Stomach (tissue), 9 donors: Measurements from ENCODE around the gene ZNF175. TPM values are rescaled to one million over a fixed set of nuclear protein-coding genes. Genes with fewer than 3 reads are reported as not detected.

ENCODE experiments used
- DNase-seq, 2 donors: peaks; one replicate each; pipeline versions ENCODE4 v3.0.0 to v3.0.0-alpha.2; 2013 to 2019
- H3K27ac ChIP-seq, 5 donors: fragments of 200-600 bp in 4 of 5; sonication (generic) in 4 of 5; one replicate each; pipeline ENCODE4 v1.5.1; 2013 to 2019; ENCODE audit warnings: mild to moderate bottlenecking in 1 of 5, moderate library complexity in 1 of 5
- H3K27me3 ChIP-seq, 3 donors: fragments of 200-600 bp; sonication (generic); one replicate each; pipeline ENCODE4 v1.5.1; 2017 to 2019; ENCODE audit warnings: mixed run types in 1 of 3
- H3K36me3 ChIP-seq, 4 donors: fragments of 200-600 bp; sonication (generic); 1 replicate in 3 of 4; 2 replicates in 1 of 4; pipeline ENCODE4 v1.5.1; 2016 to 2019
- H3K4me1 ChIP-seq, 4 donors: fragments of 200-600 bp; sonication (generic); one replicate each; pipeline ENCODE4 v1.5.1; 2016 to 2019
- H3K4me3 ChIP-seq, 4 donors: fragments of 200-600 bp; sonication (generic) in 3 of 4; one replicate each; pipeline ENCODE4 v1.5.1; 2016 to 2019; ENCODE audit warnings: mild to moderate bottlenecking in 1 of 4
- H3K9me3 ChIP-seq, 4 donors: fragments of 200-600 bp; sonication (generic); one replicate each; pipeline ENCODE4 v1.5.1; 2016 to 2019
- CTCF ChIP-seq, 7 experiments: fragments of 450-650 bp in 4 of 7; fragments of 200-600 bp in 3 of 7; sonication (generic) in 3 of 7; IDR thresholded peaks; one replicate each; pipeline ENCODE4 v1.5.1; 2016 to 2019; ENCODE audit warnings: antibody characterized with exemption in 7 of 7, control low read depth in 2 of 7, mild to moderate bottlenecking in 1 of 7
- EP300 ChIP-seq: sonication (generic); formaldehyde crosslinking; IDR thresholded peaks from one replicate; pipeline ENCODE4 v1.6.1; 2017; ENCODE audit warnings: antibody characterized with exemption
- POLR2A ChIP-seq, 4 donors: fragments of 450-650 bp; IDR thresholded peaks; one replicate each; pipeline ENCODE4 v1.6.1; 2016; ENCODE audit warnings: antibody characterized with exemption in 4 of 4, control low read depth in 2 of 4, mild to moderate bottlenecking in 1 of 4, moderate library complexity in 1 of 4
- POLR2AphosphoS5 ChIP-seq, 3 donors: sonication (generic); formaldehyde crosslinking; IDR thresholded peaks; one replicate each; pipeline ENCODE4 v1.6.1; 2016; ENCODE audit warnings: antibody characterized with exemption in 3 of 3
- WGBS, 5 donors: extraction: QIAGEN DNeasy Blood & Tissue Kit in 3 of 5; methylation state at CpG; one replicate each; pipeline versions ENCODE4 v1.1.5 to v1.1.7; 2013 to 2018; 5-methylcytosine and 5-hydroxymethylcytosine counted together
- intact Hi-C: fragments of 100-400 bp; cut with DNase I; formaldehyde crosslinking; loops from one replicate; pipeline ENCODE4 v1.15.1; 2023; ENCODE audit warnings: low total_unique reads
- polyA plus RNA-seq, 3 donors: library from polyadenylated mRNA; stranded (reverse); fragments of 200-250 nt; gene quantifications; one replicate each; pipeline ENCODE4 v1.2.3, GENCODE V29; 2013
- total RNA-seq, 5 donors: library from RNA; depleted of rRNA; stranded (reverse); fragments of >200 nt; gene quantifications; one replicate each; pipeline versions ENCODE4 v1.1.0 to v1.2.3, GENCODE V29; 2014 to 2016
- donor health status: healthy with polysubstance abuse.
- donor health status: Bipolar disorder and iron deficiency.
- donor health status: healthy.

The ZNF175 gene
- total and polyA plus RNA-seq, 8 donors: 1.2 to 12.9 (median 3.9) TPM

DNA sequence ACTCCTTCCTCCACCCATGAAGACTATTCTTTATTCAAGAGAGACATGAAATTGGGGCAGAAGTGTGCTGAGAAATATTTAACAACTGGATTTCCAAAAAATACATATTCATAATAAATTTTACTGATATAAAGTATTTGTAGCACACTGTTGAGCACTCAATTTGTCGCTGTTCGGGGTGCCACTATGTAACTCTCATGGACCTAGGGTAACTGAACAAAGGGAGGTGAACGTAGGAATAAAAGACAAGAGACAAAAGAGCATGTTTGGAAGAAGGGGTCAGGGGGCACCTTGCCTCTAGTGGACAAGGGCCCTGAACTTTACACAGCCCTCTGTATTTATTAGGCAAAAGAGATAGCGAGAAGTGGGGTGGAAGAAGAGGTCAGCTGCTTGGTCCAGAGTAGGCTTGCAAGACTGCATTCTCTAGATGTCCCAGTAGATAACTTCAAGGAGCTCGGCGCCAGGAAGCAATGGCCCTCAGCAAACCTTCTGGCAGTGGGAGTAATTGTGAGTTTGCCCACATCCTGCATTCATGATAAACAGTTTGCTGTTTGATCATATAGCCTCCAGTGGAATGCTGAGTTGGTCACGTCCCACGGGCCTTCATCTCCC is 4.5 kb upstream of the ZNF175 start:
- peaks cover 1 to 7% (median 2%) of the 10 kb centered on the region in 4 donors for H3K4me1 ChIP-seq
- H3K27me3 ChIP-seq: peaks cover 0 to 49% (median 6%) of the 10 kb centered on the region in 3 donors
- no peak overlapping the region for H3K4me3 ChIP-seq
- 36 to 51% (median 38%) methylated on average over 8 of the region's 8 CpGs for WGBS, 5 donors
- DNase-seq: no peak
- no peaks in the 10 kb centered on the region for H3K9me3 ChIP-seq
- TF ChIP-seq EP300 (no peak), POLR2AphosphoS5 (IDR thresholded peaks at IDR 0.05) (no peak), CTCF (IDR thresholded peaks at IDR 0.05) (no peak), POLR2A (IDR thresholded peaks at IDR 0.05) (no peak)
- no peak overlapping the region for H3K27ac ChIP-seq
- intact Hi-C loops: no loop called here
- H3K36me3 ChIP-seq: no peaks in the 10 kb centered on the region

DNA sequence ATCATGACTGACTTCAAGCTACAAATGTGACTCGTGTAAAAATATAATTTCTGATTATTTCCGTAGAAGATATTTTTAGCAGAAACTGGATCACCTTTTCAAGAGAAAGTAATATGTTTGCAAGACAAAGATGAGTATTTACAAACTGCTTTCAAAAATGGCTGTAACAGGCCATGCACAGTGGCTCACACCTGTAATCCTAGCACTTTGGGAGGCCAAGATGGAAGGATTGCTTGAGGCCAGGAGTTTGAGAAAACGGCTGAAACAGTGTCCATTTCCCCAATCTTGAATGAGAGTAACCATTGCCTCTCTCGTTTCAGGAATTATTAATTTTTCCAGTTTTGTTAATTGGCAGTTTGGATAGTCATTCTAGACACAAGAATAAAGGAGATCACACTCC is 3.5 kb upstream of the ZNF175 start:
- 70 to 78% (median 78%) methylated on average over 4 of the region's 4 CpGs for WGBS, 5 donors
- Histone ChIP-seq H3K4me3 (no peak overlapping the region), H3K27ac (no peak overlapping the region), H3K9me3 (no peaks in the 10 kb centered on the region), H3K27me3 (peaks cover 0 to 40% (median 6%) of the 10 kb centered on the region in 3 donors), H3K4me1 (peaks cover 10 to 17% (median 11%) of the 10 kb centered on the region in 4 donors), H3K36me3 (no peaks in the 10 kb centered on the region)
- intact Hi-C loops: no loop called here
- TF ChIP-seq CTCF (IDR thresholded peaks at IDR 0.05): no peak
- no peak for TF ChIP-seq EP300
- no peak for TF ChIP-seq POLR2A (IDR thresholded peaks at IDR 0.05)
- no peak for TF ChIP-seq POLR2AphosphoS5 (IDR thresholded peaks at IDR 0.05)
- DNase-seq: no peak

DNA sequence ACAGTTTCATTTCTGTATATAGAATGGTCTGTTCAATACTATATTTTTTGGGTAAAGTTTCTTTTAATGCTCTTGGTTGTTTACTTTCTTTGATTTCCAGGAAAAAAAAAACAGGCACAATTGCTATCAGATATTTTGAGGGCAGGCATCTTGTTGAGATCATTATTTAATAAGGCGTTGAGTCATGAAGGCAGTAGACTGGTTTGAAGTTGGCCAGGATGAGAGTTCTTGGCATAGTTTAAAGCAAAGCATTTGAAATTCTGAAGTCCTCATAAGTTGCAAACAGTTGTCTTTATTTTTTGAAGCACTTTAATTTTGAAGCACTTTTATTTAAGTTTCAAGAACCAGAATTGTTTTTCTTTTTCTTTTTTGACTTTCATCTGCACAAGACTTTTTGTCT is 2.6 kb upstream of the ZNF175 start:
- intact Hi-C loops: no loop called here
- WGBS, 5 donors: 78 to 91% (median 85%) methylated on average over 1 of the region's 1 CpG
- Histone ChIP-seq H3K36me3 (peaks cover 0 to 5% (median 5%) of the 10 kb centered on the region in 4 donors), H3K27me3 (peaks cover 0 to 32% (median 6%) of the 10 kb centered on the region in 3 donors), H3K9me3 (no peaks in the 10 kb centered on the region), H3K27ac (no peak overlapping the region), H3K4me1 (peaks cover 10 to 24% (median 20%) of the 10 kb centered on the region in 4 donors), H3K4me3 (no peak overlapping the region)
- no peak for TF ChIP-seq CTCF (IDR thresholded peaks at IDR 0.05)
- no peak for TF ChIP-seq POLR2A (IDR thresholded peaks at IDR 0.05)
- no peak for TF ChIP-seq POLR2AphosphoS5 (IDR thresholded peaks at IDR 0.05)
- TF ChIP-seq EP300: no peak
- DNase-seq: no peak

GRCh38 chr19:51571599-51571998 is 516 bp downstream of the ZNF175 start:
- Histone ChIP-seq H3K9me3 (no peaks in the 10 kb centered on the region), H3K4me1 (peaks cover 10 to 25% (median 23%) of the 10 kb centered on the region in 4 donors), H3K36me3 (peaks cover 4 to 34% (median 31%) of the 10 kb centered on the region in 4 donors), H3K4me3 (peak overlapping the region; percentile 59 to 82 (median 76)), H3K27me3 (peaks cover 0 to 4% (median 2%) of the 10 kb centered on the region in 3 donors), H3K27ac (peak overlapping the region in 4 of 5 donors; percentile 57 to 84 (median 74))
- 5 to 12% (median 11%) methylated on average over 8 of the region's 8 CpGs for WGBS, 5 donors
- intact Hi-C loops: no loop called here
- no peak for DNase-seq
- TF ChIP-seq POLR2AphosphoS5 (IDR thresholded peaks at IDR 0.05): no peak
- TF ChIP-seq EP300: no peak
- TF ChIP-seq CTCF (IDR thresholded peaks at IDR 0.05): no peak
- no peak for TF ChIP-seq POLR2A (IDR thresholded peaks at IDR 0.05)
